SK-N-MC (cell line): ENCODE data around the gene TFDP2.

ENCODE experiments used
- EZH2 ChIP-seq: fragments of 200-600 bp; sonication (generic); IDR thresholded peaks from one replicate; pipeline ENCODE4 v1.6.1; 2017; ENCODE audit warnings: antibody characterized with exemption
- POLR2AphosphoS5 ChIP-seq: IDR thresholded peaks from 2 replicates; pipeline ENCODE4 v1.6.1; 2012; ENCODE audit warnings: mild to moderate bottlenecking, low read depth, low read length, borderline replicate concordance

- TF ChIP-seq EZH2, result no peak
- no peak for TF ChIP-seq POLR2AphosphoS5
These were observed 183.9 kb downstream of the TFDP2 start for GRCh38 chr3:141965471-141965870.
